Measurements from ENCODE around the gene PCGF2. TPM values are rescaled to one million over a fixed set of nuclear protein-coding genes. Genes with fewer than 3 reads are reported as not detected.

Gene PCGF2
- total and polyA plus RNA-seq, 10 of the 15 experiments (the other 5 are each of a cell fraction or from before 2014, with no cell fraction given) = 2.7 to 35.6 (median 7.2) TPM

DNA sequence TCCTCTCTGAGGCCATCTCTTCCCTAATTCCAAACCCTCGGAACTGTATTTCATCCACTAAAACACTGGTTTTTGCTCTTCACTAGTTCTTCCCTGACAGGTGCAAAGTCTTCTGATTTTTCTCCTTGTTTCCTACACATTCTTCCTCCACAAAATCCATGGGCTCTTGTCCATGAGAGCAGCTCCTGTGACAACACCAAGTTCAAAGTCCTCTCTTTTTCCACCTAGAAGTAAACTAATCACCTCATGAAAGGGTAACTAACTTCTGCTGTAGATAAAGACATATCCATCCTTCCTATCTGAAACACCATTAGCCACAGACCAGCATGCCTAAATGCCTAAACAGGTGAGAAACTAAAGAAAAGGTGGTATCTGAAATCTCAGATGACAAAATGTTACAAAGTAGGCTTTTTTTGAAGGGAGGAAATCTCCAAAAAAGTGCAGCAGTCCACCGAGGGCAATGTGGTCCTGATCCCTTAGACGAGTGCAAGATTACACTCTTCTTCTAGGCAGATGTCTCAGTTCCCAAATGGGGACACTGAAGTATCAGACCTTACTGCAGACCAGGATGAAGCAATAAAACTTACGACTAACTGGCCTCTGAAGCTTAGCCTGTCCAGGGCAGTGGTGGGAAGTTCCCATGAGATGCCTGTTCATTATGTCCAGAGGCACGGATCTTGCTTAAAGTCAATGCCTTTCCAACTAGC is 48.5 kb upstream of the PCGF2 start (continued):
- no peak for TF ChIP-seq ESRRA (IDR thresholded peaks at IDR 0.05; ENCODE audit: low read length)

DNA sequence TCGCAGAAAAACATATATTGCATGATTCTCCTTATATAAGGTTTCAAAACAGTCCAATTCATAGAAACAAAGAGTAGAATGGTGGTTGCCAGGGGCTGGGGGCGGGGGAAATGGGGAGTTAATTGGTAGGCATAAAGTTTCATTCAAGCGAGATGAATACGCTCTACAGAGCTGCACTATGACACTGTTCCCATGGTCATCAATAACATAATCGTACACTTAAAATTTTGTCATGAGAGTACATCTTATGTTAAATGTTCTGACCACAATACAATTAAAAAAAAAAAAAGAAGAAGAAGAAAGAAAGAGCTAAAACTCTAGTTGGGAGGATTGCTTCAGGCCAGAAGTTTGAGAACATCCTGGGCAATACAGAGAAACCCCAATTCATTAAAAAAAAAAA is 46.1 kb upstream of the PCGF2 start:
- Histone ChIP-seq H3K36me3 (ENCODE audit: control insufficient read depth in 2 of 2, insufficient read depth in 2 of 2, low read length in 1 of 2) (no peaks in the 10 kb centered on the region; a peak in 1 of 4 replicates), H3K9ac (ENCODE audit: control insufficient read depth, insufficient read depth, low read length) (no peak overlapping the region), H3K4me2 (ENCODE audit: control insufficient read depth, insufficient read depth) (no peak overlapping the region), H3K27me3 (replicated peaks in 1 of 2; ENCODE audit: control insufficient read depth in 2 of 2, insufficient read depth in 2 of 2, low read length in 1 of 2) (no peaks in the 10 kb centered on the region), H3K79me2 (ENCODE audit: control insufficient read depth, insufficient read depth, low read length) (peaks cover 34% of the 10 kb centered on the region), H2AFZ (ENCODE audit: control insufficient read depth, low read depth, low read length) (no peak overlapping the region), H3K4me1 (ENCODE audit: control insufficient read depth, insufficient read depth, low read length) (peaks cover 11% of the 10 kb centered on the region), H4K20me1 (ENCODE audit: control insufficient read depth, insufficient read depth) (no peaks in the 10 kb centered on the region), H3K27ac (ENCODE audit: control insufficient read depth, insufficient read depth) (no peak overlapping the region), H3K4me3 (no peak overlapping the region), H3K9me3 (replicated peaks; ENCODE audit: control insufficient read depth, insufficient read depth, low read length) (no peaks in the 10 kb centered on the region)
- ChIA-PET CTCF (interaction anchor here (0.7 kb wide), 2 partner anchors 170 to 246 kb away, joined by 3 to 5 read pairs; no protein-coding TSS in a partner anchor), RAD21 (ENCODE audit: unreplicated experiment) (no interaction called here), SMC1A (ENCODE audit: uncharacterized antibody, unreplicated experiment) (no interaction called here), POLR2A (interaction anchor here (0.5 to 0.7 kb wide), 3 partner anchors 25 to 683 kb away, joined by 3 to 8 read pairs (median 5); no protein-coding TSS in a partner anchor)
- in situ Hi-C loops (cut with MboI) = no loop called here
- ATAC-seq (no peak), FAIRE-seq (no peak), DNase-seq (ENCODE audit: low read depth, low spot score) (no peak)
- intact Hi-C loops (cut with micrococcal nuclease; ENCODE audit: unreplicated experiment) = no loop called here
- WGBS (ENCODE audit: insufficient coverage, insufficient replicate concordance, low lambda C conversion rate, missing lambda C conversion rate) = 99% methylated on average over 5 of the region's 5 CpGs
- BruUV-seq (replicated peaks) = no TSS peak
- TF ChIP-seq ZNF622 (IDR thresholded peaks at IDR 0.05) = no peak
- TF ChIP-seq, protein P1, sequence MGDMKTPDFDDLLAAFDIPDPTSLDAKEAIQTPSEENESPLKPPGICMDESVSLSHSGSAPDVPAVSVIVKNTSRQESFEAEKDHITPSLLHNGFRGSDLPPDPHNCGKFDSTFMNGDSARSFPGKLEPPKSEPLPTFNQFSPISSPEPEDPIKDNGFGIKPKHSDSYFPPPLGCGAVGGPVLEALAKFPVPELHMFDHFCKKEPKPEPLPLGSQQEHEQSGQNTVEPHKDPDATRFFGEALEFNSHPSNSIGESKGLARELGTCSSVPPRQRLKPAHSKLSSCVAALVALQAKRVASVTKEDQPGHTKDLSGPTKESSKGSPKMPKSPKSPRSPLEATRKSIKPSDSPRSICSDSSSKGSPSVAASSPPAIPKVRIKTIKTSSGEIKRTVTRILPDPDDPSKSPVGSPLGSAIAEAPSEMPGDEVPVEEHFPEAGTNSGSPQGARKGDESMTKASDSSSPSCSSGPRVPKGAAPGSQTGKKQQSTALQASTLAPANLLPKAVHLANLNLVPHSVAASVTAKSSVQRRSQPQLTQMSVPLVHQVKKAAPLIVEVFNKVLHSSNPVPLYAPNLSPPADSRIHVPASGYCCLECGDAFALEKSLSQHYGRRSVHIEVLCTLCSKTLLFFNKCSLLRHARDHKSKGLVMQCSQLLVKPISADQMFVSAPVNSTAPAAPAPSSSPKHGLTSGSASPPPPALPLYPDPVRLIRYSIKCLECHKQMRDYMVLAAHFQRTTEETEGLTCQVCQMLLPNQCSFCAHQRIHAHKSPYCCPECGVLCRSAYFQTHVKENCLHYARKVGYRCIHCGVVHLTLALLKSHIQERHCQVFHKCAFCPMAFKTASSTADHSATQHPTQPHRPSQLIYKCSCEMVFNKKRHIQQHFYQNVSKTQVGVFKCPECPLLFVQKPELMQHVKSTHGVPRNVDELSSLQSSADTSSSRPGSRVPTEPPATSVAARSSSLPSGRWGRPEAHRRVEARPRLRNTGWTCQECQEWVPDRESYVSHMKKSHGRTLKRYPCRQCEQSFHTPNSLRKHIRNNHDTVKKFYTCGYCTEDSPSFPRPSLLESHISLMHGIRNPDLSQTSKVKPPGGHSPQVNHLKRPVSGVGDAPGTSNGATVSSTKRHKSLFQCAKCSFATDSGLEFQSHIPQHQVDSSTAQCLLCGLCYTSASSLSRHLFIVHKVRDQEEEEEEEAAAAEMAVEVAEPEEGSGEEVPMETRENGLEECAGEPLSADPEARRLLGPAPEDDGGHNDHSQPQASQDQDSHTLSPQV (IDR thresholded peaks at IDR 0.05) = no peak
- no peak for TF ChIP-seq LARP7 (IDR thresholded peaks at IDR 0.05)

Data from GM12878 (cell line).